ENCODE data around the gene ADCY1. TPM values are rescaled to one million over a fixed set of nuclear protein-coding genes. Genes with fewer than 3 reads are reported as not detected.
"Not testable (repeated sequence)": the region's sequence is repeated elsewhere in the genome, so short reads cannot be mapped to it uniquely, and the experiment has no call there.

ADCY1 gene
- total RNA-seq, 1 experiment from 2014 or later, result 3.1 TPM

- H3K27me3 ChIP-seq (ENCODE audit: low read length); H3K4me1 ChIP-seq (ENCODE audit: insufficient read depth, low read length); ATAC-seq; POLR2A ChIA-PET (ENCODE audit: unreplicated experiment); H3K4me2 ChIP-seq (ENCODE audit: low read length); BruUV-seq (replicated peaks); H3K9ac ChIP-seq (ENCODE audit: low read length); H3K27ac ChIP-seq (ENCODE audit: low read length); CTCF ChIA-PET; H3K36me3 ChIP-seq (ENCODE audit: low read depth, low read length); H2AFZ ChIP-seq (ENCODE audit: low read length); H4K20me1 ChIP-seq (ENCODE audit: low read length); H3K9me2 ChIP-seq (replicated peaks; ENCODE audit: low read length); H3K79me2 ChIP-seq (ENCODE audit: low read length); H3K4me3 ChIP-seq (ENCODE audit: low read length); H3K9me3 ChIP-seq (ENCODE audit: low read length); H3F3A ChIP-seq (ENCODE audit: low read length, unreplicated experiment): not testable (repeated sequence)
- intact Hi-C loops (cut with micrococcal nuclease), result loop anchor here (2.0 kb wide), 1 partner anchor 98 kb away; no protein-coding TSS in a partner anchor
- DNase-seq, result peak; percentile 30
- TF ChIP-seq CTCF (conservative IDR thresholded peaks at IDR 0.05; ENCODE audit: low read depth, low read length), result peak; percentile 37
These were observed 182.6 kb downstream of the ADCY1 start for GRCh38 chr7:45756757-45757156.

GRCh38 chr7:45759464-45759863, 185.3 kb downstream of the ADCY1 start:
- BruUV-seq (replicated peaks); POLR2A ChIA-PET (ENCODE audit: unreplicated experiment); H3K9me3 ChIP-seq (ENCODE audit: low read length); H4K20me1 ChIP-seq (ENCODE audit: low read length); H3K4me3 ChIP-seq (ENCODE audit: low read length); H3K4me2 ChIP-seq (ENCODE audit: low read length); H3K9ac ChIP-seq (ENCODE audit: low read length); H2AFZ ChIP-seq (ENCODE audit: low read length); DNase-seq; CTCF ChIA-PET; H3K27ac ChIP-seq (ENCODE audit: low read length); H3K36me3 ChIP-seq (ENCODE audit: low read depth, low read length); ATAC-seq; H3F3A ChIP-seq (ENCODE audit: low read length, unreplicated experiment); H3K27me3 ChIP-seq (ENCODE audit: low read length); H3K9me2 ChIP-seq (replicated peaks; ENCODE audit: low read length); intact Hi-C loops (cut with micrococcal nuclease): not testable (repeated sequence)
- Histone ChIP-seq H3K79me2 (ENCODE audit: low read length) (peaks cover 15% of the 10 kb centered on the region; the same call in 1 of the 2 replicates), H3K4me1 (ENCODE audit: insufficient read depth, low read length) (peaks cover 13% of the 10 kb centered on the region)

- Histone ChIP-seq H3K79me2 (ENCODE audit: low read length) (peaks cover 15% of the 10 kb centered on the region; the same call in 1 of the 2 replicates), H3K4me2 (ENCODE audit: low read length) (0 out of 2 replicates have a peak overlapping the region, but pooled peaks have one; percentile 41), H3K27ac (ENCODE audit: low read length) (peak overlapping the region; percentile 63), H3K4me1 (ENCODE audit: insufficient read depth, low read length) (peaks cover 13% of the 10 kb centered on the region)
- H3K9me2 ChIP-seq (replicated peaks; ENCODE audit: low read length); H3K27me3 ChIP-seq (ENCODE audit: low read length); H3F3A ChIP-seq (ENCODE audit: low read length, unreplicated experiment); H3K4me3 ChIP-seq (ENCODE audit: low read length); H4K20me1 ChIP-seq (ENCODE audit: low read length); H3K36me3 ChIP-seq (ENCODE audit: low read depth, low read length); BruUV-seq (replicated peaks); H3K9me3 ChIP-seq (ENCODE audit: low read length); CTCF ChIA-PET; POLR2A ChIA-PET (ENCODE audit: unreplicated experiment); H3K9ac ChIP-seq (ENCODE audit: low read length); H2AFZ ChIP-seq (ENCODE audit: low read length); intact Hi-C loops (cut with micrococcal nuclease): not testable (repeated sequence)
- DNase-seq (peak; percentile 63), ATAC-seq (peak; percentile 94)
These were observed 187.5 kb downstream of the ADCY1 start for GRCh38 chr7:45761545-45762205.

GRCh38 chr7:45762225-45762994, 188.2 kb downstream of the ADCY1 start:
- H3K4me3 ChIP-seq (ENCODE audit: low read length); H4K20me1 ChIP-seq (ENCODE audit: low read length); H3K9me2 ChIP-seq (replicated peaks; ENCODE audit: low read length); H3K9me3 ChIP-seq (ENCODE audit: low read length); H3K9ac ChIP-seq (ENCODE audit: low read length); BruUV-seq (replicated peaks); H2AFZ ChIP-seq (ENCODE audit: low read length); intact Hi-C loops (cut with micrococcal nuclease); H3K27me3 ChIP-seq (ENCODE audit: low read length); POLR2A ChIA-PET (ENCODE audit: unreplicated experiment); CTCF ChIA-PET; DNase-seq; H3F3A ChIP-seq (ENCODE audit: low read length, unreplicated experiment); H3K36me3 ChIP-seq (ENCODE audit: low read depth, low read length): not testable (repeated sequence)
- Histone ChIP-seq H3K4me2 (ENCODE audit: low read length) (peak overlapping the region; percentile 41), H3K27ac (ENCODE audit: low read length) (peak overlapping the region; percentile 49), H3K79me2 (ENCODE audit: low read length) (peaks cover 18% of the 10 kb centered on the region), H3K4me1 (ENCODE audit: insufficient read depth, low read length) (peaks cover 13% of the 10 kb centered on the region)
- peak; percentile 54 for ATAC-seq

- H3F3A ChIP-seq (ENCODE audit: low read length, unreplicated experiment); H4K20me1 ChIP-seq (ENCODE audit: low read length); H3K9me3 ChIP-seq (ENCODE audit: low read length); H3K27me3 ChIP-seq (ENCODE audit: low read length); H3K36me3 ChIP-seq (ENCODE audit: low read depth, low read length); CTCF ChIA-PET; H3K9me2 ChIP-seq (replicated peaks; ENCODE audit: low read length); intact Hi-C loops (cut with micrococcal nuclease); H3K4me1 ChIP-seq (ENCODE audit: insufficient read depth, low read length): not testable (repeated sequence)
- ATAC-seq, result peak; percentile 99
- POLR2A ChIA-PET (ENCODE audit: unreplicated experiment), result interaction anchor here (0.6 kb wide), 2 partner anchors 72 to 1178 kb away, joined by 4 to 7 read pairs; no protein-coding TSS in a partner anchor
- Histone ChIP-seq H3K9ac (ENCODE audit: low read length) (peak overlapping the region; percentile 84), H3K4me3 (ENCODE audit: low read length) (peak overlapping the region; percentile 88), H3K4me2 (ENCODE audit: low read length) (peak overlapping the region; percentile 82), H3K27ac (ENCODE audit: low read length) (peak overlapping the region; percentile 43), H3K79me2 (ENCODE audit: low read length) (peaks cover 17% of the 10 kb centered on the region), H2AFZ (ENCODE audit: low read length) (peak overlapping the region; percentile 84)
- DNase-seq, result peak; percentile 98
- BruUV-seq (replicated peaks), result TSS peak; percentile 51
These were observed 194.6 kb downstream of the ADCY1 start for GRCh38 chr7:45768516-45769394.

Measured in PC-3 (cell line).